ENCODE results near the gene S100A13. TPM values are rescaled to one million over a fixed set of nuclear protein-coding genes. Genes with fewer than 3 reads are reported as not detected.
A peak's percentile ranks its signal among the peaks of the same experiment; 100 is the strongest.

Gene S100A13
- total RNA-seq, 1 experiment from 2014 or later = 74.0 TPM

DNA sequence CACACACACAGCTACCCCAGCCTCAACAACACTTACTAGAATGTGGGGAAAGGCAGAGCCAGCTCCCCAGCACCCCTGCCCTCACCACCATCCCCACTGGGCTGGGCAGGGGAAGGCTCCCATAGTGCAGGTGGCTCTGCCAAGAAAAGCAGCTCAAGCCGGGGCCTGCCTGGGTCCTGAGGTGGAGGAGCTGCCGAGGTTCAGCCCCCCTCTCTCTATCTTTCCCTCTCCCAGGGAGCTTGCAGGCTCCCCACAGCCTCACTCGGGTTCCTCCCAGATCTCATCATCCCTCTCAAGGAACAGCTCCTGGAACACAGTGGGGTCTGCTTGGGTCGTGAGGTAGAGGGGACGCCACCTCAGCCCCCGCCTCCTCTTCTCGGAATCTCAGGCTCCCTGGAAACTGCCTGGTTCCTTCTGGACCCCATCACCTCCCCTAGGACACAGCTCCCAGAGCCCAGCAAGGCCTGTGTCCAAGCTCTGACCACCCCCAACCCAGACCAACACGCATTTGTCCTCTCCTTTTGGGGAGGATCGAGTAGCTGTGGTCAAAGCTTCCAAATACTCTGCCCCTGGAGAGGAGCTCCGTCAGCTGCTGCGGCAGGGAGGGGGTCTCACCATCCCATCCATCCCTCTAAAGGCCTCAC, 15.1 kb downstream of the S100A13 start:
- Histone ChIP-seq H3K27ac (no peak overlapping the region), H3K36me3 (peaks cover 11% of the 10 kb centered on the region), H3K9me3 (replicated peaks) (no peaks in the 10 kb centered on the region), H3K4me3 (peak overlapping the region; percentile 41), H3K27me3 (replicated peaks) (no peaks in the 10 kb centered on the region), H3K4me1 (replicated peaks) (peaks cover 46% of the 10 kb centered on the region)
- no peak for DNase-seq (ENCODE audit: low read depth in 1 of 2, low spot score in 2 of 2)

DNA sequence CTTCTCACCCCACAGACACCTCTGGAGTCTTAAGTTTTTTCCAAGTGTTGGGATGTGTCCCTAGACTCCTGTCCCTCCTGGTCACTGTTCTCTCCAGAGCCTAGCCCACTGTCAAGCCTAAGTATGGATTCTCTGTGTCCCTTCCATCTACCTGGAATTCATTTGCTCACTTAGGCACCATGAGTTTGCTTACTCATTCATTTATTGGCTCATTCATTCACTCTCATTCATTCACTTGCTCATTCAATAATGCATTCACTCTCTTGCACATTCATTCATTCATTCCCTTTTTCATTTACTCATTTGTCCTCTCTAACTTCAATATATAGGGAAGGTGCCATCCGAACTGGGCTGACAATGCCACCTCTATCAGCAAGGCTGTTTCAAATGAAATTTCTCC, 15.9 kb downstream of the S100A13 start:
- Histone ChIP-seq H3K27ac (no peak overlapping the region), H3K4me3 (no peak overlapping the region), H3K4me1 (replicated peaks) (peaks cover 46% of the 10 kb centered on the region), H3K27me3 (replicated peaks) (no peaks in the 10 kb centered on the region), H3K9me3 (replicated peaks) (no peaks in the 10 kb centered on the region), H3K36me3 (peaks cover 18% of the 10 kb centered on the region)
- no peak for DNase-seq (ENCODE audit: low read depth in 1 of 2, low spot score in 2 of 2)

DNA sequence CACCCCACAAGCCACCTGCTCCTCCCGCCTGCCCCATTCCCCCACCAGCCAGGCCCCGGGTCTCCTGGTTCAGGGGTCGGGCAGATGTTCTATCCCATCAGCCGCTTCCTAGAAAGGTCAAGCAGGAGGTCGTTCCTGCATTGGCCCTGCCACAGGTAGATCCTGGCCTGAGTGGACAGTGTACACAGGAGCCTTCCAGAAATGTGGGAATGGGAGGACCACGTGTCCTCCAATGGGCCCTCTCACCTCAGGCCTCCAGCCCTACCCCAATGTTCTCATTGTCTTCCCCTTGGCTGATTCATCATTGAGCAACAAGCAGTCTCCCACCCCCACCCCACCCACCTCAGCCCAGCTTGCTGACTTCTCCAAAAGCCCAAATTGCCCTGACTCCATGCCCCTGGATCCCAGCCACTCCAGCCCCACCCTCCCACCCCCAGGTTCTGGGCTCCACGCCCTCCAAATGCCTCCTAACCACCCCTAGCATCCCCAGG, 16.4 kb downstream of the S100A13 start:
- H3K4me1 ChIP-seq (replicated peaks) = peaks cover 46% of the 10 kb centered on the region
- H3K9me3 ChIP-seq (replicated peaks) = no peaks in the 10 kb centered on the region
- peaks cover 19% of the 10 kb centered on the region for H3K36me3 ChIP-seq
- no peak overlapping the region for H3K27ac ChIP-seq
- no peaks in the 10 kb centered on the region for H3K27me3 ChIP-seq (replicated peaks)
- H3K4me3 ChIP-seq = no peak overlapping the region
- no peak for DNase-seq (ENCODE audit: low read depth in 1 of 2, low spot score in 2 of 2)

DNA sequence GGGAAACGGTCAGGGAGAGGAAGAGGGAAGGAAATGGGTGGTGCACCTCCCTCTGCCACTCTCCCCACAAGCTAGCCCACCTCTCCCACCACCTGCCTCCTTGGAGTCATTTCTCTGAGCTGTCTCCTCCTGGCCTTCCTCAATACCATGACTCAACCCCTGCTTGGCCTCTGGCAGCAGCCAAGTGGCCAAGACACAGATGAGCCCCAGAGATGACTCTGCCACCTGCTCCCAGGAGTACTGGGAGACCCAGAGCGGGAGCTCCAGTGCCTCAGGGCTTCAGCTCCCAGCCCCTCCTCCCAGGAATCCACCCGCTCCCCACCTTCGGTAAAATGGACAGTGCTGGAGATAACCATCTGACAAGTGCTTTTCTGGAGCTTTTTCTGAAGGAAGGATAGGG, 17.0 kb downstream of the S100A13 start:
- no peak overlapping the region for H3K4me3 ChIP-seq
- H3K36me3 ChIP-seq = peaks cover 19% of the 10 kb centered on the region
- DNase-seq (ENCODE audit: low read depth in 1 of 2, low spot score in 2 of 2) = no peak
- no peaks in the 10 kb centered on the region for H3K27me3 ChIP-seq (replicated peaks)
- H3K27ac ChIP-seq = no peak overlapping the region
- H3K4me1 ChIP-seq (replicated peaks) = peaks cover 46% of the 10 kb centered on the region
- H3K9me3 ChIP-seq (replicated peaks) = no peaks in the 10 kb centered on the region

DNA sequence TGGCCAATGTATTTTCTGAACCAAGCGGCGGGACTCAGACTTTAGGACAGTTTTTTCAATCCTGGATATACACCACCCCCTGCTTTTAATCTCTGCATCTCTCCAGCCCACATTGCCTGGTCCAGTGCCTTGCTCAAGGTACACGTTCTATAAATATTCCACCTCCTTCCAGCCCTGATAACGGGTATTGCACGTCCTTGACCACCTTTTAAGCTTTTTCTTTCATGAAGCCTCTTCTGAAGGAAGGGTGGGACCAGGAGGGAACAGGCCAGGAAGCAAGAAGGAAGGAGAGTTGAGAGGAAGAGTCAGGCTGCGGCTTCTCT, 17.8 kb downstream of the S100A13 start:
- Histone ChIP-seq H3K27me3 (replicated peaks) (no peaks in the 10 kb centered on the region), H3K4me1 (replicated peaks) (peaks cover 46% of the 10 kb centered on the region), H3K9me3 (replicated peaks) (no peaks in the 10 kb centered on the region), H3K27ac (peak overlapping the region; percentile 77), H3K36me3 (peaks cover 19% of the 10 kb centered on the region), H3K4me3 (no peak overlapping the region)
- no peak for DNase-seq (ENCODE audit: low read depth in 1 of 2, low spot score in 2 of 2)

DNA sequence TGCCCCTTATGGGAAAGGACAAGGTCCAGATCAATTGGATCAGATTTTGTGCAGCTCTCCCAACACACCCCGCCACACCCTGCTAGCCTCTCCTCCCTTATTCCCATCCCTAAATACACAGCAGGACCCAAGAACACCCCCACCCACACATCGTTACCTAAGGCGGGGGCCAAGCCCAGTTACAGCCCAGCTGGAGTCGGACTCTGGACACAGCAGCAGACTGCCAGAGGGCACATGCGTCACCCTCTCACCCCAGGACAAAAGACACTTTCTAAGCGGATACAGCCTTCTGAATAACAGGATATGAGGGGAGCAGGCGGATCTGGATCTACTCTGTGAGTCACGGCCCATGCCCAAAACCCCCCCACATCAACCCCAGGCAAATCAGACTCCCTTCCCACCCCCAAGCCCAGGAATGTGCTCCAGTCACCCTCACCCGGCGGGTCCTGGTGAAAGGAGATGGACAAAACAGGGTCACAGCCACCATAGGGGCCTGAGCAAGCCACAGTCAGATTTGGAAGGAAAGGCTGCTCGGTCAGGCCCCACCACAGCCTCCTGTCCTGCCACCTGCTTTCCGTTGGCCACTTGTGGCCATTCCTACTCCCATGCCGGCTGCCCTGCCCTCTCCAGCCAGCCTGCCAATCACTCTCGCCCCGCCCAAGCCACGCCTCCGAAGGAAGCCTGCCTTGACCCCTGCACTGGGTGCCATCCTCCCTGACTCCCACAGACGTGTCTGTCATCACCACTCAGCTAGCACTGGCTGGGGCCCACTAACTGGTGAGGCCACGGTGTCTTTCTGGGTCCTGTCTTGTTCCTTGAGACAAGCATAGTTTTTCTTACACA, 18.3 kb downstream of the S100A13 start:
- peak overlapping the region; percentile 77 for H3K27ac ChIP-seq
- H3K4me3 ChIP-seq = peak overlapping the region; percentile 34
- no peaks in the 10 kb centered on the region for H3K9me3 ChIP-seq (replicated peaks)
- no peaks in the 10 kb centered on the region for H3K27me3 ChIP-seq (replicated peaks)
- DNase-seq (ENCODE audit: low read depth in 1 of 2, low spot score in 2 of 2) = peak; percentile 90 to 95
- peaks cover 46% of the 10 kb centered on the region for H3K4me1 ChIP-seq (replicated peaks)
- H3K36me3 ChIP-seq = peaks cover 19% of the 10 kb centered on the region

DNA sequence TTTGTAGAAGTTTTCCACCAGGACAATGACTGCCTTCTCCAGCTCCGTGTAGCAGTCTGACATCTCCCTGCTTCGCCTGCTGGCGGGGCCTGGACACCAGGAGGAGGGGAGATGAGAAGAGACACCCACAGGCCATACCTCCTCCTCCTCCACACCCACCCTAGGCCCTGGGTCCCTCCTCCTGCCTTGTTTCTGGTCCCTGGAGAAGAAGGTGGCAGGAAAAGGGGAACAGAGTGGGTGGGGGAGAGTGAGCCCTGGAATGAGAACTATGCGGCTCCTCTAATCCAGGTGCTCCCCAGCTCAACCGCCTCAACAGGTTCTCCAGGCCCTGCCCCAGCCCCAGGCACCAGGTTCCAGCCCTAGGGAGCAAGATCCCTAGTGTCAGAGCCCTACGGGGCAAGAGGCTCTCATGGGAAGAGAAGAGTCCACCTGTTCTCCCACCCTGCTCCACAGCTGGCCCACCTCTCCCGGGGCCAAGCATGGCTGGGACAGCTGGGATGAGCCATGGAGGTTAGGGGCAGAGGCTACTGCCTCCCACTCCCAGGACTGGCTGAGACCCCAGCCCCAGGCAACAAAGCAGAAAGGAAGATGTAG, 19.1 kb downstream of the S100A13 start:
- H3K27me3 ChIP-seq (replicated peaks) = no peaks in the 10 kb centered on the region
- H3K4me1 ChIP-seq (replicated peaks) = peaks cover 46% of the 10 kb centered on the region
- peak in 1 of 2 experiments; percentile 25 for DNase-seq (ENCODE audit: low read depth in 1 of 2, low spot score in 2 of 2)
- peaks cover 19% of the 10 kb centered on the region for H3K36me3 ChIP-seq
- no peaks in the 10 kb centered on the region for H3K9me3 ChIP-seq (replicated peaks)
- H3K27ac ChIP-seq = peak overlapping the region; percentile 77
- peak overlapping the region; percentile 34 for H3K4me3 ChIP-seq

DNA sequence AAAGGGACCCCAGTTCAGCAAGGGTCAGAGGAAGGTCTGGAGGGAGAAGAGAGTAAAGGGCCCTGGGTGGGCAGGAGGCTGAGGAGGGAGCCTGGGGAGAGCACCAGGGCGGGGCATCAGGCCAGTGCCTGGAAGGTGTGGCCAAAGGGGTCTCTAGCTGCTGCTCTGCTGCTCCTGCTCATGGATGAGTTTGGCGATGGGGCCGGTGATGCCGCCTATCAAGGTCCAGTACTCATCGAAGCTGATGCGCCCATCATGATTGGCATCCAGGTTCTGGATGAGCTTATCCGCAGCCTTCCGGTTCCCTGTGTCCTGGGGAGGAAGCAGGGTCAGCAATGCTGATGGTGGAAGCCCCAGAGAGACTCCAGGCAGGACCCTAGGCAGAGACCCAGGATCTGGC, 19.9 kb downstream of the S100A13 start:
- no peak for DNase-seq (ENCODE audit: low read depth in 1 of 2, low spot score in 2 of 2)
- Histone ChIP-seq H3K36me3 (peaks cover 19% of the 10 kb centered on the region), H3K27me3 (replicated peaks) (no peaks in the 10 kb centered on the region), H3K4me1 (replicated peaks) (peaks cover 41% of the 10 kb centered on the region), H3K9me3 (replicated peaks) (no peaks in the 10 kb centered on the region), H3K4me3 (no peak overlapping the region), H3K27ac (no peak overlapping the region)

DNA sequence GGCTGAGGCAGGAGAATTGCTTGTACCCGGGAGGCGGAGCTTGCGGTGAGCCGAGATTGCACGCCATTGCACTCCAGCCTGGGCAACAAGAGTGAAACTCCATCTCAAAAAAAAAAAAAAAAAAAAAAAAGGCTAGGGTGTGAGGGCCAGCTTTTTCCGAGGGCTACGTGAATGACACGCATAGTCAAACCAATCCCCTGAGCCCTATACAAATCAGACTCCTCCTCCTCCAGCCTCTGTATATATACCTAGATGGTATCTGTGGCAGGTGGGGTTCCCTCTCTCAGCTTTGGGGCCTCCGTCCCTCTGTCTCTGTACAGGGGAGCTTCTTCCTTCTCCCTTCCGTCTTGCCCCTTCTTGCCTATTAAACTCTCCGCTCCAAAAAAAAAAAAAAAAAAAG, 21.1 kb downstream of the S100A13 start:
- Histone ChIP-seq H3K4me3 (no peak overlapping the region), H3K9me3 (replicated peaks) (no peaks in the 10 kb centered on the region), H3K36me3 (peaks cover 19% of the 10 kb centered on the region), H3K4me1 (replicated peaks) (peaks cover 31% of the 10 kb centered on the region), H3K27me3 (replicated peaks) (no peaks in the 10 kb centered on the region), H3K27ac (no peak overlapping the region)
- no peak for DNase-seq (ENCODE audit: low read depth in 1 of 2, low spot score in 2 of 2)

DNA sequence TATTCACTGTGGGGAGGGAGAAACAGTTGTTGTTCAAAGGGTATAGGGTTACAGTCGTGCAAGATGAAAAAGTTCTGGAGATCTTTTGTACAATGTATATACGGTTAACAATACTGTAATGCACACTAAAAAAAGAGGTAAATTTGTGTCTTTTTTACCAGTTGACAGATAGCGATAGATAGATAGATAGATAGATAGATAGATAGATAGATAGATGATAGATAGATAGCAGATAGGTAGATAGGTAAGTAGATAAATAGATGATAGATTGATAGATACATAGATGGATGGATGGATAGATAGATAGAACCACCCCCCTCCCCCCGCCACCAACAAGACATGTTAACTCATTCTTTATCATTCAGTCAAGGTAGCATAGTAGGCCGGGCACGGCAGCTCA, 24.6 kb downstream of the S100A13 start:
- Histone ChIP-seq H3K9me3 (replicated peaks) (no peaks in the 10 kb centered on the region), H3K36me3 (peaks cover 13% of the 10 kb centered on the region), H3K4me1 (replicated peaks) (no peaks in the 10 kb centered on the region; the same call in none of the 2 replicates), H3K27ac (no peak overlapping the region), H3K27me3 (replicated peaks) (no peaks in the 10 kb centered on the region), H3K4me3 (no peak overlapping the region)
- DNase-seq (ENCODE audit: low read depth in 1 of 2, low spot score in 2 of 2) = no peak

DNA sequence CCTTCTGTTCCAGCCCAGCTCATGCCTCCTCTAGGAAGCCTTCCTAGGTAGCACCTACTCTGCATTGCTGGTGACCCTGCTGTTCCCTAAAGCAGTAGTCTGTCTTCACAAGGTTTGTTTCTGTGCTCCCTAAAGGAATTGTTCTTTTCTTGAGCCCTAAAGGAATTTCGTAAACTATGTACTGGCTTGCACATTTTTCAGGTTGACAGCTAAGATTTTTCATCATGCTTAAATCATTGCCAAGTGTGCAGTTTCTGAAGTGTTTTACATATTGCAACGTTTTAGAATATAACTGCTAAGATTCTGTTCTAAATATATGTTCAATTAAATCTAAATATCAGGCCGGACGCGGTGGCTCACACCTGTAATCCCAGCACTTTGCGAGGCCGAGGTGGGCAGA, 27.5 kb downstream of the S100A13 start:
- H3K36me3 ChIP-seq = no peaks in the 10 kb centered on the region
- no peaks in the 10 kb centered on the region for H3K4me1 ChIP-seq (replicated peaks)
- H3K4me3 ChIP-seq = no peak overlapping the region
- H3K27me3 ChIP-seq (replicated peaks) = no peaks in the 10 kb centered on the region
- no peak for DNase-seq (ENCODE audit: low read depth in 1 of 2, low spot score in 2 of 2)
- no peak overlapping the region for H3K27ac ChIP-seq
- H3K9me3 ChIP-seq (replicated peaks) = no peaks in the 10 kb centered on the region

DNA sequence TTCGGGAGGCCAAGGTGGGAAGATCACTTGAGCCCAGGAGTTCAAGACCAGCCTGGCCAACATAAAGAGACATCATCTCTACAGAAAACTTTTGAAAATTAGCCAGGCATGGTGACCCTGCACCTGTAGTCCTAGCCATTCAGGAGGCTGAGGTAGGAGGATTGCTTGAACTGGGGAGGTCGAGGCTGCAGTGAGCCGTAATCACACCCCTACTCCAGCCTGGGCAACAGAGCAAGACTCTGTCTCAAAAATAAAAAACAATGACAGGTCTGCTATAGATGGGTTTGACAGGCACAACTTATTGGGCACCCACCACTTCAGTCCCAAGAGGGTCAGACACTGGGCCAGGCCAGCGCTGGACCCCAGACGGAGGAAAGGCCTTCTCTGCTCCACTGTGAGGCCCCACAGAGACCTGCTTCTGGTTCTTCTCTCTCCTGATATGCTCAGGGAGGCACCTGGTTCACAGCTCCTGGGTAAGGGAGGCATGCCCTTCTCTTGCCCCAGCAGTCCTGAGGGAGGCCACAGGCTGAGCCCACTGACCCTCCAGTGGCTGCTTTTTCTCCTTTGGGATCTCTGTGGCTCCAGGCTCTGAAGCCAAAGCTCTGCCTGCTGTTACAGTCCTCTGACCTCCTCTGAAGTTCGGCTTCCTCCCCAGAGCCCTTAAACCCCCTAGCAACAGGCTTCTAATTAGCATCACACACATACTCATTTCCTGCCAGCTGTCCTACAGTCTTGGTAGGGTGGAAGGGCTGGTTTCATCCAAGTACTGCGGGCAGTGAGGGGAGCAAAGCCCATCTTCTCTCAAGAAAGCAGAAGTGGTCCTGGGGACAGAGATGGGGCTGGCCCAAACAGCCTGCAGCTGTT, 28.8 kb downstream of the S100A13 start:
- DNase-seq (ENCODE audit: low read depth in 1 of 2, low spot score in 2 of 2) = no peak
- Histone ChIP-seq H3K27ac (no peak overlapping the region), H3K27me3 (replicated peaks) (no peaks in the 10 kb centered on the region), H3K9me3 (replicated peaks) (no peaks in the 10 kb centered on the region), H3K4me3 (no peak overlapping the region), H3K36me3 (no peaks in the 10 kb centered on the region), H3K4me1 (replicated peaks) (no peaks in the 10 kb centered on the region)

DNA sequence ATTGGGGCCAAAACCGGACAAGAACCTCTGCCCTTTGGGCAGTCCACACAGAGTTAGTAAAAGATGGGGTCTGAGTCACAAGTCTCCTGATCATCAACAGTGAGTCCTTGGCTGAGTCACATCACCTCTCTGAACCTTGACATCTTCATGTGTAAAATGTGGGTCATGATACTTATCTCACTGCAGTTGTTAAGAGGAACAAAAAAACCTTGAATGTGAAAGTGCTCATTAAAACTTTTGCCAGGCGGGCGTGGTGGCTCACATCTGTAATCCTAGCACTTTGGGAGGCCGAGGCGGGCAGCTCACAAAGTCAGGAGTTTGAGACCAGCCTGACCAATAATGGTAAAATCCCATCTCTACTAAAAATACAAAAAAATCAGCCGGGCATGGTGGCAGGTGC, 30.1 kb downstream of the S100A13 start:
- Histone ChIP-seq H3K4me3 (no peak overlapping the region), H3K9me3 (replicated peaks) (no peaks in the 10 kb centered on the region), H3K27me3 (replicated peaks) (no peaks in the 10 kb centered on the region), H3K4me1 (replicated peaks) (no peaks in the 10 kb centered on the region), H3K36me3 (no peaks in the 10 kb centered on the region), H3K27ac (no peak overlapping the region)
- no peak for DNase-seq (ENCODE audit: low read depth in 1 of 2, low spot score in 2 of 2)
